Limb (tissue), 2 donors: ENCODE measurements around the gene STK16.
"Not testable (repeated sequence)": the region's sequence is repeated elsewhere in the genome, so short reads cannot be mapped to it uniquely, and the experiment has no call there.

Source experiments
- DNase-seq, 2 donors: peaks; one replicate each; pipeline ENCODE4 v3.0.0-alpha.2; 2016; ENCODE audit errors: extremely low spot score in 2 of 2

Gene STK16

GRCh38 chr2:219287116-219287440 is 41.8 kb downstream of the STK16 start:
- DNase-seq = not testable (repeated sequence)

GRCh38 chr2:219287580-219288265 is 42.4 kb downstream of the STK16 start:
- DNase-seq = no peak

GRCh38 chr2:219289195-219289536 is 43.9 kb downstream of the STK16 start:
- DNase-seq = no peak

GRCh38 chr2:219289537-219290361 is 44.5 kb downstream of the STK16 start:
- DNase-seq = peak; percentile 77 to 89

- DNase-seq = no peak
Observed at GRCh38 chr2:219290381-219291171, 45.3 kb downstream of the STK16 start.

GRCh38 chr2:219291394-219291793 is 46.1 kb downstream of the STK16 start:
- no peak for DNase-seq

- no peak for DNase-seq
Observed at GRCh38 chr2:219291910-219292490, 46.7 kb downstream of the STK16 start.

- DNase-seq = no peak
Observed at GRCh38 chr2:219292616-219293015, 47.3 kb downstream of the STK16 start.

GRCh38 chr2:219293736-219294231 is 48.5 kb downstream of the STK16 start:
- DNase-seq = no peak

- DNase-seq = peak; percentile 84 to 91
Observed at GRCh38 chr2:219294356-219295351, 49.4 kb downstream of the STK16 start.

GRCh38 chr2:219296142-219296541 is 50.9 kb downstream of the STK16 start:
- no peak for DNase-seq

- DNase-seq = no peak
Observed at GRCh38 chr2:219296631-219297391, 51.5 kb downstream of the STK16 start.

- no peak for DNase-seq
Observed at GRCh38 chr2:219297766-219298456, 52.6 kb downstream of the STK16 start.

GRCh38 chr2:219298759-219299371 is 53.6 kb downstream of the STK16 start:
- peak; percentile 69 to 90 for DNase-seq

GRCh38 chr2:219299372-219299760 is 54.1 kb downstream of the STK16 start:
- no peak for DNase-seq
